Ishikawa (cell line): ENCODE data around the gene PTPDC1.

Source experiments
- CREB1 ChIP-seq: IDR thresholded peaks from 2 replicates; pipeline ENCODE4 v1.6.1; 2012; ENCODE audit warnings: low read depth
- EP300 ChIP-seq: IDR thresholded peaks from 2 replicates; pipeline ENCODE4 v1.6.1; 2012; ENCODE audit warnings: borderline replicate concordance
- FOXM1 ChIP-seq: IDR thresholded peaks from 2 replicates; pipeline ENCODE4 v1.6.1; 2012; ENCODE audit warnings: low read depth, borderline replicate concordance
- MAX ChIP-seq: IDR thresholded peaks from 2 replicates; pipeline ENCODE4 v1.6.1; 2012
- REST ChIP-seq: IDR thresholded peaks from 2 replicates; pipeline ENCODE4 v1.6.1; 2012; ENCODE audit warnings: low read depth, mild to moderate bottlenecking

DNA sequence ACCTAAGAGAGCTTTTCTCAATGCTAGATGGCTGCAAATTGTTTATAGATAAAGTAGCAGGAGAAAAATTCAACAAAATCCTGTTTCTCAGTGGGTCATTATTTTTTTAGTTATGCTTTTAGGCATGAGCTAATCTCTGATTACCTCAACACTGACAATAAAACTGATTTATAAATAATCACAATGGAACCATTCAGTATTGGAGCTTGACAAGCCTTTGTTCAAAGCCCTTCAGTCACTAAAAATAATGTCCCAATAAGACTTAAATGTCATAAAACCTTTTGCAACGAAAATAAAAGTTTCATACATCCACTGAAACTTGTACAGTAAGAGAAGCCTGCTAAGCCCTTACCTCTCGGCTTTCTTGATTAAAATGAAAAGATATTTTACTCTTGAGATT lies 27.2 kb downstream of the PTPDC1 start:
- no peak for TF ChIP-seq EP300
- TF ChIP-seq REST, result no peak
- no peak for TF ChIP-seq FOXM1
- no peak for TF ChIP-seq MAX
- TF ChIP-seq CREB1, result no peak
